ENCODE measurements around the gene LUC7L. TPM values are rescaled to one million over a fixed set of nuclear protein-coding genes. Genes with fewer than 3 reads are reported as not detected.
"Not testable (repeated sequence)": the region's sequence is repeated elsewhere in the genome, so short reads cannot be mapped to it uniquely, and the experiment has no call there.

Gene LUC7L
- total RNA-seq, 1 experiment from 2014 or later, result 137 TPM

DNA sequence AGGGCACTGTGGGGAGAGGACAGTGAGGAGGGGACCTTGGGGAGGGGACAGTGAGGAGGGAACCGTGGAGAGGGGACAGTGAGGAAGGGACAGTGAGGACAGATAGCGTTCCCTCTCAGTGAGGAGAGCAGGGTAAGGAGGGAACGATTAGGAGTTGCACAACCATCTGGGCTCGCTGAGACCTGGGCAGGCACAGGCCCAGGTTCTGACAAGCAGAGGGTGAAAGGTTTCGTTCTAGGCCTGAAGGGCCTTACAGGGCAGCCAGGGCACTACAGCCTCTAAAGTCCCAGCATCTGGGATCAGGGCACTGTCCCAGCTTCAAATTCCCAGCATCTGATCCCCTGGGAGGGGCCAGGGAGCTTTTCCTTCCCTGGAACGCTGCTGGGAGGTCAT, 76.1 kb downstream of the LUC7L start:
- not testable (repeated sequence) for H4K5ac ChIP-seq (ENCODE audit: insufficient read length, low read depth, low read length); H3K79me2 ChIP-seq (ENCODE audit: insufficient read depth, low read length); H3K27ac Mint-ChIP-seq; H3K23ac ChIP-seq (ENCODE audit: insufficient read length, low read depth, low read length); H3K27ac ChIP-seq (ENCODE audit: insufficient read length, low read depth, low read length); H4K8ac ChIP-seq (replicated peaks; ENCODE audit: insufficient read length, low read depth, low read length); H2AK5ac ChIP-seq (ENCODE audit: insufficient read length, low read length); H3K18ac ChIP-seq (ENCODE audit: insufficient read length, low read depth, low read length); H3K9me3 Mint-ChIP-seq; H3K27me3 ChIP-seq (ENCODE audit: insufficient read depth, low read length); H4K20me1 ChIP-seq (ENCODE audit: control insufficient read depth, insufficient read depth, insufficient read length); H3K9ac ChIP-seq (ENCODE audit: extremely low read depth, insufficient read length, low read length); H3K4me1 ChIP-seq (ENCODE audit: insufficient read depth, low read length); H3K56ac ChIP-seq (ENCODE audit: insufficient read length, low read depth, low read length); H3K4me1 Mint-ChIP-seq; H3K4me2 ChIP-seq (ENCODE audit: insufficient read depth, insufficient read length, low read length); H2BK20ac ChIP-seq (ENCODE audit: low read depth, low read length, poor library complexity, severe bottlenecking); H3K9me3 ChIP-seq (ENCODE audit: control insufficient read depth, low read depth, low read length); H4K91ac ChIP-seq (ENCODE audit: insufficient read length, low read depth, low read length); H3K14ac ChIP-seq (ENCODE audit: insufficient read depth, low read length); H2BK15ac ChIP-seq (ENCODE audit: low read depth, low read length); H3K79me1 ChIP-seq (ENCODE audit: insufficient read depth, low read depth, low read length, poor library complexity, severe bottlenecking); H3K23me2 ChIP-seq (ENCODE audit: insufficient read length, low read depth, low read length, poor library complexity, severe bottlenecking); H2BK5ac ChIP-seq (ENCODE audit: insufficient read length, low read length); DNase-seq; H2BK120ac ChIP-seq (ENCODE audit: low read depth, low read length, poor library complexity, severe bottlenecking); H3K36me3 Mint-ChIP-seq (ENCODE audit: insufficient read depth in 1 of 3, low read depth in 3 of 3); H2BK12ac ChIP-seq (ENCODE audit: insufficient read length, low read depth, low read length); H2AFZ ChIP-seq (ENCODE audit: low read length); H3K4ac ChIP-seq (ENCODE audit: low read depth, low read length); H3T11ph ChIP-seq (ENCODE audit: low read length)
- Mint-ChIP-seq H3K27me3 (ENCODE audit: low read depth) (peaks cover 86% of the 10 kb centered on the region), H3K4me3 (peak overlapping the region; percentile 34 to 67; a peak in 3 of 5 replicates)
- no CpG with 5 or more reads among the region's 6 CpGs for WGBS (ENCODE audit: extremely low coverage, insufficient read length, low lambda C conversion rate)
